ENCODE measurements around the gene ELAVL4. TPM values are rescaled to one million over a fixed set of nuclear protein-coding genes. Genes with fewer than 3 reads are reported as not detected.

The ELAVL4 gene
- 0.12 TPM for total RNA-seq
- long read RNA-seq: 0 reads

DNA sequence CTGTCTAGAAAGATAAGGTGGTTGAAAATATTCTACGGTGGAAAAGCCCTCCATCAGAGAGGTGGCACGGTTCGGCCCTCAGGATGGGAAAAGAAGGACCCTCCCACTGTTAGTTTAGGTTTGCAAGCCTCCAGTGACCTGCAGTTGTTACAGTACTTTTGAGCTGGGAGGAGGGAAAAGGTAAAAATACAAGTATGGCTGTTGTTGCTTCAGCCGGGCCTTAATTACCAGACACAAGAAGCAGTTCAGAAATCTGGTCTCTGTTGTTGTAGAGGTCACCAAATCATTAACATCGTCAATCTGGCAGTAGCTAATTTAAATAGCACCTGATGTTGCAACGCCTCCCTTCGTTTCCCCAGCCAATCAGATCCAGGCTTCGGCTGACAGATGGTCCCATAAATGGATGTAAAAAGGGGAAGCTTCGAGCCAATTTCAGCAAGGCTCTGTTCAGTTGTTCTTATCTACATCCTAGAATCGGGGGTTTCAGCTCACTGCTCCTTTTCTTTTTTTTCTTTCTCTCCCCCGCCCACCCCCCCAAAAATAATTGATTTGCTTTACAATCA, at the start of gene ELAVL4:
TSS of gene ELAVL4 (plus strand) at position 424 of the 563 bp plus-strand sequence. CDS start 270 bp downstream, outside the sequence.
- intact Hi-C loops (cut with DNase I): no loop called here
- Histone ChIP-seq H3K4me3 (no peak within 1 kb of the TSS), H3K27me3 (peaks cover 40% of the 10 kb centered on the region), H3K27ac (no peak within 1 kb of the TSS), H3K4me1 (no peaks in the 10 kb centered on the region), H3K9me3 (no peaks in the 10 kb centered on the region), H3K36me3 (no peaks in the 10 kb centered on the region)
- TF ChIP-seq, protein P1, sequence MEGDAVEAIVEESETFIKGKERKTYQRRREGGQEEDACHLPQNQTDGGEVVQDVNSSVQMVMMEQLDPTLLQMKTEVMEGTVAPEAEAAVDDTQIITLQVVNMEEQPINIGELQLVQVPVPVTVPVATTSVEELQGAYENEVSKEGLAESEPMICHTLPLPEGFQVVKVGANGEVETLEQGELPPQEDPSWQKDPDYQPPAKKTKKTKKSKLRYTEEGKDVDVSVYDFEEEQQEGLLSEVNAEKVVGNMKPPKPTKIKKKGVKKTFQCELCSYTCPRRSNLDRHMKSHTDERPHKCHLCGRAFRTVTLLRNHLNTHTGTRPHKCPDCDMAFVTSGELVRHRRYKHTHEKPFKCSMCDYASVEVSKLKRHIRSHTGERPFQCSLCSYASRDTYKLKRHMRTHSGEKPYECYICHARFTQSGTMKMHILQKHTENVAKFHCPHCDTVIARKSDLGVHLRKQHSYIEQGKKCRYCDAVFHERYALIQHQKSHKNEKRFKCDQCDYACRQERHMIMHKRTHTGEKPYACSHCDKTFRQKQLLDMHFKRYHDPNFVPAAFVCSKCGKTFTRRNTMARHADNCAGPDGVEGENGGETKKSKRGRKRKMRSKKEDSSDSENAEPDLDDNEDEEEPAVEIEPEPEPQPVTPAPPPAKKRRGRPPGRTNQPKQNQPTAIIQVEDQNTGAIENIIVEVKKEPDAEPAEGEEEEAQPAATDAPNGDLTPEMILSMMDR (IDR thresholded peaks at IDR 0.05): no peak
- ATAC-seq (no peak), DNase-seq (no peak)

DNA sequence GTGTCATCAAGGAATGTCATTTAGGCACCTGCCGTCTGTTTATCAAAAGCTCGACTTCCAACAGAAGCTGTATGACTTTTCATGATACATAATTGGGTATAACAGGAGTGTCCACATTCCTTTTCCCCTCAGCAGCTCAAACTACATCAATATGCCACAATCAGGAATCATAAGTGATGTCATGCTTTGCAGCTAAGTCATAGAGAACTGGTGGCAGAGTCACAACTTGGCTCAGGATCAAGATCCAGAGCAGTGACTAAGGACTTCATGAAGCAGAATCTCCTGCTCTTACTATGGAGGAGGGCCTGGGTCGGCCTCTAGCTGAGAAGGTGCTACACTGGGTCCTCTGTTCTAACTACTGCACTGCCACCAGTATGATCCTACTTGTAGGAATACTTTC, 48.4 kb upstream of the ELAVL4 start:
- intact Hi-C loops (cut with DNase I): no loop called here
- TF ChIP-seq, protein P1 (IDR thresholded peaks at IDR 0.05): no peak
- H3K27me3 ChIP-seq: no peaks in the 10 kb centered on the region

DNA sequence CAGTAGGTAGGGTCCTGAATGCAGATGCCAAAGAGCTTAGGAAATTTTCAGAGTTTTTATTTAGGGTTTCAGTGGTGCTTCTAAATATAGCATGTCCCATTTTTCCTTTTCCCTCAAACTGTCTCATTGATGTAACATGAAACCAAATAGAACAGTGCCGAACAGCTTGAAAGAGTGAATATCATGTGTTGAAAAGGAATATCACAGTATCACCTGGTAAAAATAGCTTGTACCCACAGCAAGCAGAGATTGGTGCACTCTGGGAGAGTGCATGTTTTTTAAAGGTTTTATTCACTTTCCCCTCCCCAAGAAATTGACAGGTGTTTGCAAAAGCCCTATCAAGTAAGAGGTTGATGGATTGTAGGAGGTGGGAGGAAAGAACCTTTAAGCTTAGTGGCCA, 41.9 kb upstream of the ELAVL4 start:
- Histone ChIP-seq H3K36me3 (no peaks in the 10 kb centered on the region), H3K4me1 (no peaks in the 10 kb centered on the region), H3K27me3 (no peaks in the 10 kb centered on the region), H3K9me3 (no peaks in the 10 kb centered on the region), H3K4me3 (no peak overlapping the region), H3K27ac (no peak overlapping the region)
- intact Hi-C loops (cut with DNase I): no loop called here
- DNase-seq: no peak
- no peak for ATAC-seq
- TF ChIP-seq, protein P1 (IDR thresholded peaks at IDR 0.05): no peak

More for the DNA sequence above, 48.4 kb upstream of the ELAVL4 start:
- ATAC-seq: no peak
- Histone ChIP-seq H3K9me3 (no peaks in the 10 kb centered on the region), H3K4me1 (no peaks in the 10 kb centered on the region), H3K36me3 (no peaks in the 10 kb centered on the region), H3K27ac (no peak overlapping the region), H3K4me3 (no peak overlapping the region)
- no peak for DNase-seq

DNA sequence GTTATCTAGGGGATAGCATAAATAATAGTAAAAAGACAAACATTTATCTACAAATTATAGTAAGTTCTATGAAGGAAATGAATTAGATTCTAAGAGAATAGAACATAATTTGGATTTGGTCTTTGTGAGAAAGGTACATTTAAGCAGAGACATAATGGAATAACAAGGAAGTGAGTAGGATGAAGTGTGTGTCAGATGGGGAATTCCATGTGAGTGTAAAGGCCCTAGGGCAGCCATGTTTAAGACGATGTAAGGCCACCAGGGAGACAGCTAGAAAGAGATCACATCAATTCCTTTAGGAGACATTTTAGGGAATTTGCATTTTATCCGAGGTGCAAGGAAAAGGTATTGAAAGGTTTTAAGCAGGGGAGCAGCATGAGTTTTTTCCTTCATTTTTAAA, 33.8 kb upstream of the ELAVL4 start:
- H3K9me3 ChIP-seq: no peaks in the 10 kb centered on the region
- DNase-seq (no peak), ATAC-seq (no peak)
- no peak overlapping the region for H3K27ac ChIP-seq
- no peaks in the 10 kb centered on the region for H3K4me1 ChIP-seq
- H3K36me3 ChIP-seq: no peaks in the 10 kb centered on the region
- no peak overlapping the region for H3K4me3 ChIP-seq
- TF ChIP-seq, protein P1 (IDR thresholded peaks at IDR 0.05): no peak
- no peaks in the 10 kb centered on the region for H3K27me3 ChIP-seq
- intact Hi-C loops (cut with DNase I): no loop called here

DNA sequence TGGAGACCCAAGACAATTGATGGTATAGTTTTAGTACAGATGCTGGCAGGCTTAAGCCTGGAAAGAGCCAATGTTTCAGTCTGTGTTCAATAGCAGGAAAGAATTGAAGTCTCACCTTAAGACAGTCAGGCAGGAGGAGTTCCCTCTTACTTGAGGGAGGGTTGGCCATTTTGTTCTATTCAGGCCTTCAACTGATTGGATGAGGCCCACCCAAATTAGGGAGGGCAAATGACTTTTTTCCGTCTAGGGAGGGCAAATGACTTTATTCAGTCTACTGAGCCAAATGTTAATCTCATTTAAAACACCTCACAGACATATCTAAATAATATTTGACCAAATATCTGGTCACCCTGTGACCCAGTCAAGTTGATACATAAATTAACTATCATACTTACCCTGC, 31.4 kb upstream of the ELAVL4 start:
- Histone ChIP-seq H3K4me1 (no peaks in the 10 kb centered on the region), H3K9me3 (no peaks in the 10 kb centered on the region), H3K27me3 (no peaks in the 10 kb centered on the region), H3K4me3 (no peak overlapping the region), H3K36me3 (no peaks in the 10 kb centered on the region), H3K27ac (no peak overlapping the region)
- ATAC-seq: no peak
- intact Hi-C loops (cut with DNase I): no loop called here
- TF ChIP-seq, protein P1 (IDR thresholded peaks at IDR 0.05): no peak
- no peak for DNase-seq
